B cell (primary cell): Measurements from ENCODE around the gene OCA2. TPM values are rescaled to one million over a fixed set of nuclear protein-coding genes. Genes with fewer than 3 reads are reported as not detected.

Source experiments
- ATAC-seq: fragments of 200-7000 bp; cut with Tn5 transposase; one replicate; pipeline ENCODE4 v1.10.0; 2021; ENCODE audit warnings: low read depth, mild to moderate bottlenecking, moderate number of reproducible peaks, moderate library complexity
- CTCF ChIA-PET: fragments of 350-600 bp; sonication (Branson Sonifier 250); formaldehyde crosslinking; loops from one replicate; lab custom pipeline; 2021; ENCODE audit warnings: antibody characterized with exemption, inconsistent platforms; lab: Charles Lee
- POLR2A ChIA-PET: fragments of 350-600 bp; sonication (Branson Sonifier 250); formaldehyde crosslinking; loops from one replicate; lab custom pipeline; 2021; ENCODE audit warnings: antibody characterized with exemption; lab: Charles Lee
- DNase-seq: peaks from one replicate; pipeline ENCODE4 v3.0.0; 2013
- H2AFZ ChIP-seq: 2 replicates; pipeline ENCODE4 v1.6.1; 2012; ENCODE audit warnings: mild to moderate bottlenecking, low read depth, low read length; ENCODE audit not compliant: insufficient read depth, poor library complexity, severe bottlenecking
- H3K27ac ChIP-seq, 2 donors: 1 replicate in 1 of 2; 2 replicates in 1 of 2; pipeline ENCODE4 v1.5.1; 2012 to 2013; ENCODE audit warnings: low read length in 2 of 2, mild to moderate bottlenecking in 2 of 2, moderate library complexity in 1 of 2
- H3K27me3 ChIP-seq, 4 experiments: fragments of 200-600 bp in 1 of 4; sonication (generic) in 1 of 4; replicated peaks in 1 of 4; 1 replicate in 2 of 4; 2 replicates in 2 of 4; pipeline versions ENCODE4 v1.6.1 to v1.7.0; 2013 to 2016; ENCODE audit warnings: low read length in 3 of 4, mild to moderate bottlenecking in 2 of 4, mixed read lengths in 1 of 4, moderate library complexity in 1 of 4; ENCODE audit not compliant: insufficient read depth in 4 of 4, control insufficient read depth in 3 of 4; ENCODE audit errors: control extremely low read depth in 1 of 4
- H3K36me3 ChIP-seq, 2 experiments: replicated peaks in 1 of 2; 1 replicate in 1 of 2; 2 replicates in 1 of 2; pipeline versions ENCODE4 v1.6.1 to v1.7.1; 2013; ENCODE audit warnings: low read length in 1 of 2; ENCODE audit not compliant: insufficient read depth in 2 of 2, control insufficient read depth in 1 of 2; ENCODE audit errors: control extremely low read depth in 1 of 2, extremely low read depth in 1 of 2
- H3K4me1 ChIP-seq, 2 donors: fragments of 200-600 bp in 1 of 2; sonication (generic) in 1 of 2; 1 replicate in 1 of 2; 2 replicates in 1 of 2; pipeline versions ENCODE4 v1.5.1 to v1.6.1; 2013 to 2017; ENCODE audit warnings: low read length in 2 of 2; ENCODE audit not compliant: control insufficient read depth in 2 of 2, insufficient read depth in 2 of 2
- H3K4me2 ChIP-seq: replicated peaks from 2 replicates; pipeline ENCODE3; 2012; ENCODE audit warnings: mild to moderate bottlenecking, low read depth, low read length; ENCODE audit not compliant: poor library complexity, severe bottlenecking
- H3K4me3 ChIP-seq, 5 experiments: fragments of 200-600 bp in 1 of 5; sonication (generic) in 1 of 5; 1 replicate in 3 of 5; 2 replicates in 2 of 5; pipeline versions ENCODE4 v1.5.1 to v1.7.0; 2011 to 2016; ENCODE audit warnings: low read length in 4 of 5, mild to moderate bottlenecking in 4 of 5, low read depth in 2 of 5, control low read depth in 1 of 5, moderate library complexity in 1 of 5; ENCODE audit not compliant: insufficient read depth in 1 of 5; ENCODE audit errors: control extremely low read depth in 1 of 5, extremely low read depth in 1 of 5
- H3K79me2 ChIP-seq: fragments of 200-600 bp; sonication (generic); one replicate; pipeline ENCODE4 v1.6.0; 2016; ENCODE audit warnings: low read length; ENCODE audit not compliant: control insufficient read depth, insufficient read depth
- H3K9ac ChIP-seq: fragments of 200-600 bp; sonication (generic); 2 replicates; pipeline ENCODE4 v1.6.1; 2017; ENCODE audit warnings: mild to moderate bottlenecking, low read length, moderate library complexity
- H3K9me3 ChIP-seq, 3 donors: one replicate each; pipeline versions ENCODE4 v1.6.1 to v1.7.1; 2013; ENCODE audit warnings: low read length in 2 of 3; ENCODE audit not compliant: control insufficient read depth in 2 of 3, insufficient read depth in 1 of 3; ENCODE audit errors: control extremely low read depth in 1 of 3
- H4K20me1 ChIP-seq: 2 replicates; pipeline ENCODE4 v1.6.0; 2012; ENCODE audit warnings: mild to moderate bottlenecking, low read length; ENCODE audit not compliant: insufficient read depth, control insufficient read depth, poor library complexity, severe bottlenecking
- H3K27ac Mint-ChIP-seq: one replicate; pipeline ENCODE4 v1.8.0; 2021; ENCODE audit warnings: mixed read lengths
- H3K27me3 Mint-ChIP-seq: one replicate; pipeline ENCODE4 v1.8.0; 2021; ENCODE audit warnings: mixed read lengths
- H3K4me1 Mint-ChIP-seq: one replicate; pipeline ENCODE4 v1.8.0; 2021; ENCODE audit warnings: mixed read lengths
- H3K4me3 Mint-ChIP-seq: one replicate; pipeline ENCODE4 v1.8.0; 2021; ENCODE audit warnings: mixed read lengths
- H3K9me3 Mint-ChIP-seq: one replicate; pipeline ENCODE4 v1.8.0; 2022; ENCODE audit warnings: mixed read lengths; ENCODE audit not compliant: insufficient read depth
- CTCF ChIP-seq: fragments of 200-600 bp; IDR thresholded peaks from one replicate; pipeline ENCODE4 v1.8.0; 2022; ENCODE audit warnings: antibody characterized with exemption, mild to moderate bottlenecking
- EZH2 ChIP-seq: IDR thresholded peaks from 2 replicates; pipeline ENCODE4 v1.6.1; 2012; ENCODE audit warnings: borderline replicate concordance, low read depth, mild to moderate bottlenecking, moderate library complexity, low read length; ENCODE audit not compliant: insufficient read depth, poor library complexity, severe bottlenecking
- WGBS: methylation state at CpG from one replicate; pipeline ENCODE4 v1.1.5; 2013; ENCODE audit warnings: missing lambda C conversion rate; ENCODE audit not compliant: insufficient coverage; 5-methylcytosine and 5-hydroxymethylcytosine counted together
- intact Hi-C: fragments of 100-400 bp; cut with micrococcal nuclease; formaldehyde crosslinking; loops from one replicate; pipeline ENCODE4 v1.10.0; 2022
- polyA plus RNA-seq: library from polyadenylated mRNA; depleted of rRNA; stranded (reverse); fragments of >200 nt; gene quantifications from 2 replicates; pipeline ENCODE4 v1.2.3, GENCODE V29; 2012
- total RNA-seq, 2 donors: library from RNA; stranded (reverse); fragments of 120-200 nt in 1 of 2; gene quantifications; 1 replicate in 1 of 2; 2 replicates in 1 of 2; pipeline versions ENCODE4 v1.2.3 to v1.2.4, GENCODE V29; 2013 to 2022

The OCA2 gene
- total and polyA plus RNA-seq, 2 donors (not counting 1 experiment from before 2014, with no cell fraction given) = 0.12 TPM; not detected in 1

- ChIA-PET CTCF (no interaction called here), POLR2A (no interaction called here)
- Histone ChIP-seq H3K27me3 (no peaks in the 10 kb centered on the region), H3K4me1 (no peaks in the 10 kb centered on the region), H4K20me1 (no peaks in the 10 kb centered on the region), H3K79me2 (no peaks in the 10 kb centered on the region), H3K4me3 (no peak overlapping the region), H3K27ac (no peak overlapping the region), H3K4me2 (no peak overlapping the region), H3K9me3 (peaks cover 0 to 6% (median 1%) of the 10 kb centered on the region in 3 donors), H3K9ac (no peak overlapping the region), H2AFZ (no peak overlapping the region), H3K36me3 (no peaks in the 10 kb centered on the region)
- no peaks in the 10 kb centered on the region for H3K9me3 Mint-ChIP-seq
- TF ChIP-seq EZH2 (no peak), CTCF (no peak)
- no peak overlapping the region for H3K27ac Mint-ChIP-seq
- ATAC-seq (no peak), DNase-seq (no peak)
- intact Hi-C loops = no loop called here
- H3K27me3 Mint-ChIP-seq = no peaks in the 10 kb centered on the region
- H3K4me1 Mint-ChIP-seq = no peaks in the 10 kb centered on the region
- H3K4me3 Mint-ChIP-seq = no peak overlapping the region
- WGBS = 78% methylated on average over 13 of the region's 13 CpGs
Observed at GRCh38 chr15:27967541-27967940, 131.6 kb downstream of the OCA2 start.

DNA sequence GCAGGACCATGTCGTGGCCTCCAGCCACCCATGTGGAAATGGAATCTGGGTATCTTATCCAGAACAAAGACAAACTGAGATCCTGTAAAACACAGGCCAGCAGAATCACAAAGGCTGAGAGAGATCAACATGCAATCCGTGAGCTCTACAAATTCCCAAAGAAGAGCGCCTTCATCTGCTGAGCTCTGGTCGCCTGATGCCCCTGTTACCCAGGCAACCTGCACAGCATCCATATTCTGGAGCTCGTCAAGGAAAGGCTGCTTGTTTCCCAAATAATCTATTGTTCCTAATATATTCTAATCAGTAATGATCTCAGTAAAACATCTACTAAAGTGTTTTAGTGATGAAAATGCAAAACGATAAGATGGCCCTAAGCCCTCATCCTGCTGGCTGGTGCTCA is 133.6 kb downstream of the OCA2 start:
- H3K4me3 Mint-ChIP-seq = no peak overlapping the region
- no peaks in the 10 kb centered on the region for H3K4me1 ChIP-seq
- H2AFZ ChIP-seq = no peak overlapping the region
- POLR2A ChIA-PET = no interaction called here
- CTCF ChIA-PET = no interaction called here
- H3K4me2 ChIP-seq = no peak overlapping the region
- no peak overlapping the region for H3K4me3 ChIP-seq
- DNase-seq = no peak
- H3K27ac ChIP-seq = no peak overlapping the region
- intact Hi-C loops = no loop called here
- H4K20me1 ChIP-seq = no peaks in the 10 kb centered on the region
- no peaks in the 10 kb centered on the region for H3K27me3 Mint-ChIP-seq
- H3K9ac ChIP-seq = no peak overlapping the region
- H3K27ac Mint-ChIP-seq = no peak overlapping the region
- ATAC-seq = no peak
- H3K4me1 Mint-ChIP-seq = no peaks in the 10 kb centered on the region
- H3K27me3 ChIP-seq = no peaks in the 10 kb centered on the region
- WGBS = 87% methylated on average over 3 of the region's 6 CpGs
- no peaks in the 10 kb centered on the region for H3K36me3 ChIP-seq
- H3K9me3 Mint-ChIP-seq = no peaks in the 10 kb centered on the region
- H3K79me2 ChIP-seq = no peaks in the 10 kb centered on the region
- TF ChIP-seq CTCF (no peak), EZH2 (no peak)
- peaks cover 0 to 1% (median under 1%) of the 10 kb centered on the region in 3 donors for H3K9me3 ChIP-seq
